SK-N-SH (cell line): ENCODE data around the gene NT5DC3. TPM values are rescaled to one million over a fixed set of nuclear protein-coding genes. Genes with fewer than 3 reads are reported as not detected.
A peak's percentile ranks its signal among the peaks of the same experiment; 100 is the strongest.

Experiments
- CTCF ChIA-PET: fragments of 300-600, 350-600 bp; formaldehyde crosslinking; extraction: SDS; loops from one replicate; lab custom pipeline; 2021; lab: Yijun Ruan, JAX
- POLR2A ChIA-PET: fragments of 350-600 bp; sonication (Branson Sonifier 250); formaldehyde crosslinking; extraction: SDS; loops from one replicate; lab custom pipeline; 2020; ENCODE audit warnings: antibody characterized with exemption, inconsistent platforms; lab: Yijun Ruan, JAX
- DNase-seq: peaks from one replicate; pipeline ENCODE4 v3.0.0; 2012
- H2AFZ ChIP-seq: fragments of 200-600 bp; sonication (generic); 2 replicates; pipeline ENCODE4 v1.8.1; 2016; ENCODE audit warnings: antibody characterized with exemption, mild to moderate bottlenecking, low read depth
- H3F3A ChIP-seq: fragments of 200-600 bp; sonication (generic); replicated peaks from 2 replicates; pipeline ENCODE3; 2016; ENCODE audit warnings: antibody characterized with exemption, mild to moderate bottlenecking; ENCODE audit not compliant: insufficient read depth
- H3K27ac ChIP-seq, 2 experiments: fragments of 200-500 bp in 1 of 2; fragments of 200-600 bp in 1 of 2; sonication (Bioruptor generic) in 1 of 2; sonication (generic), shearing (Covaris generic) in 1 of 2; 2 replicates each; pipeline versions ENCODE4 v1.5.1 to v1.6.1; 2014 to 2016; ENCODE audit warnings: low read depth in 2 of 2, inconsistent platforms in 1 of 2, low read length in 1 of 2, mild to moderate bottlenecking in 1 of 2, mixed read lengths in 1 of 2
- H3K27me3 ChIP-seq: fragments of 200-600 bp; sonication (generic), shearing (Covaris generic); 2 replicates; pipeline ENCODE4 v1.6.1; 2016; ENCODE audit warnings: mixed run types; ENCODE audit not compliant: insufficient read depth
- H3K36me3 ChIP-seq, 2 experiments: fragments of 200-500 bp in 1 of 2; fragments of 200-600 bp in 1 of 2; sonication (Bioruptor generic) in 1 of 2; sonication (generic) in 1 of 2; replicated peaks in 1 of 2; 2 replicates each; pipeline versions ENCODE3 to v1.5.1; 2014 to 2016; ENCODE audit warnings: low read length in 1 of 2, mild to moderate bottlenecking in 1 of 2; ENCODE audit not compliant: insufficient read depth in 2 of 2, control insufficient read depth in 1 of 2
- H3K4me1 ChIP-seq, 2 experiments: fragments of 200-500 bp in 1 of 2; fragments of 200-600 bp in 1 of 2; sonication (Bioruptor generic) in 1 of 2; sonication (generic), shearing (Covaris generic) in 1 of 2; 2 replicates each; pipeline versions ENCODE4 v1.5.1 to v1.6.1; 2014 to 2016; ENCODE audit warnings: low read depth in 1 of 2, low read length in 1 of 2, mixed run types in 1 of 2; ENCODE audit not compliant: insufficient read depth in 2 of 2, control insufficient read depth in 1 of 2
- H3K4me2 ChIP-seq: fragments of 200-600 bp; sonication (generic), shearing (Covaris generic); 2 replicates; pipeline ENCODE4 v1.6.1; 2017; ENCODE audit warnings: mixed run types
- H3K4me3 ChIP-seq, 2 experiments: fragments of 200-500 bp in 1 of 2; fragments of 200-600 bp in 1 of 2; sonication (Bioruptor generic) in 1 of 2; sonication (generic), shearing (Covaris generic) in 1 of 2; 2 replicates each; pipeline versions ENCODE4 v1.5.1 to v1.8.1; 2014 to 2016; ENCODE audit warnings: low read depth in 2 of 2, inconsistent platforms in 1 of 2, low read length in 1 of 2, mild to moderate bottlenecking in 1 of 2, mixed read lengths in 1 of 2, moderate library complexity in 1 of 2
- H3K79me2 ChIP-seq: fragments of 200-600 bp; sonication (generic); 2 replicates; pipeline ENCODE4 v1.8.1; 2017; ENCODE audit warnings: mild to moderate bottlenecking; ENCODE audit not compliant: insufficient read depth
- H3K9ac ChIP-seq: fragments of 200-600 bp; sonication (generic); 2 replicates; pipeline ENCODE4 v1.6.1; 2017; ENCODE audit warnings: mixed run types
- H3K9me2 ChIP-seq: fragments of 200-600 bp; sonication (generic); 2 replicates; pipeline ENCODE4 v1.6.1; 2017; ENCODE audit warnings: mixed run types
- H3K9me3 ChIP-seq: fragments of 200-600 bp; sonication (generic); 2 replicates; pipeline ENCODE4 v1.6.1; 2017; ENCODE audit warnings: mixed run types, mild to moderate bottlenecking, moderate library complexity
- H4K20me1 ChIP-seq: fragments of 200-600 bp; sonication (generic); 2 replicates; pipeline ENCODE4 v1.6.1; 2017; ENCODE audit warnings: mild to moderate bottlenecking, mixed run types; ENCODE audit not compliant: insufficient read depth
- EP300 ChIP-seq, 2 experiments: IDR thresholded peaks; 2 replicates each; pipeline versions ENCODE4 v1.4.0 to v1.6.1; 2012; ENCODE audit warnings: borderline replicate concordance in 1 of 2, low read depth in 1 of 2, low read length in 1 of 2
- GABPA ChIP-seq: IDR thresholded peaks from 2 replicates; pipeline ENCODE4 v1.4.0; 2012; ENCODE audit warnings: low read depth, mild to moderate bottlenecking
- MXI1 ChIP-seq: IDR thresholded peaks from 2 replicates; pipeline ENCODE4 v1.6.1; 2012; ENCODE audit warnings: mild to moderate bottlenecking, low read depth, low read length, improper control_type of control experiment
- RAD21 ChIP-seq: IDR thresholded peaks from 2 replicates; pipeline ENCODE4 v1.6.1; 2012; ENCODE audit warnings: mild to moderate bottlenecking, low read length
- SIN3A ChIP-seq: IDR thresholded peaks from 2 replicates; pipeline ENCODE4 v1.6.1; 2012; ENCODE audit warnings: low read depth, mild to moderate bottlenecking, low read length, moderate library complexity, borderline replicate concordance
- SMC3 ChIP-seq: IDR thresholded peaks from 2 replicates; pipeline ENCODE4 v1.6.1; 2012; ENCODE audit warnings: low read depth, low read length, improper control_type of control experiment
- TAF1 ChIP-seq: IDR thresholded peaks from 2 replicates; pipeline ENCODE4 v1.6.1; 2012; ENCODE audit warnings: low read depth, mild to moderate bottlenecking, low read length, moderate library complexity, borderline replicate concordance
- WGBS: methylation state at CpG from one replicate; pipeline ENCODE4 v1.1.6; 2017; ENCODE audit warnings: low lambda C conversion rate; 5-methylcytosine and 5-hydroxymethylcytosine counted together
- polyA plus RNA-seq, 3 experiments: library from polyadenylated mRNA; depleted of rRNA; stranded (reverse); fragments of >200 nt; gene quantifications; 2 replicates each; pipeline ENCODE4 v1.2.3, GENCODE V29; 2012
- TF ChIP-seq, protein P1 (sequence below): fragments of 150-350 bp; IDR thresholded peaks from 2 replicates; pipeline ENCODE4 v1.6.1; 2017; ENCODE audit warnings: antibody characterized with exemption, low read length, low read depth, borderline replicate concordance
- TF ChIP-seq, protein P2 (sequence below): IDR thresholded peaks from 2 replicates; pipeline ENCODE4 v1.4.0; 2012; ENCODE audit warnings: low read depth
- TF ChIP-seq, protein P3 (sequence below): IDR thresholded peaks from 2 replicates; pipeline ENCODE4 v1.4.0; 2012; ENCODE audit warnings: low read depth, borderline replicate concordance
- TF ChIP-seq, protein P4 (sequence below): fragments of 200-600 bp; sonication (generic); IDR thresholded peaks from 2 replicates; pipeline ENCODE4 v1.6.1; 2017; ENCODE audit warnings: antibody characterized with exemption, mild to moderate bottlenecking, moderate library complexity

The NT5DC3 gene
- polyA plus RNA-seq, 1 of the 3 experiments (the other 2 are of a cell fraction): 11.0 TPM

DNA sequence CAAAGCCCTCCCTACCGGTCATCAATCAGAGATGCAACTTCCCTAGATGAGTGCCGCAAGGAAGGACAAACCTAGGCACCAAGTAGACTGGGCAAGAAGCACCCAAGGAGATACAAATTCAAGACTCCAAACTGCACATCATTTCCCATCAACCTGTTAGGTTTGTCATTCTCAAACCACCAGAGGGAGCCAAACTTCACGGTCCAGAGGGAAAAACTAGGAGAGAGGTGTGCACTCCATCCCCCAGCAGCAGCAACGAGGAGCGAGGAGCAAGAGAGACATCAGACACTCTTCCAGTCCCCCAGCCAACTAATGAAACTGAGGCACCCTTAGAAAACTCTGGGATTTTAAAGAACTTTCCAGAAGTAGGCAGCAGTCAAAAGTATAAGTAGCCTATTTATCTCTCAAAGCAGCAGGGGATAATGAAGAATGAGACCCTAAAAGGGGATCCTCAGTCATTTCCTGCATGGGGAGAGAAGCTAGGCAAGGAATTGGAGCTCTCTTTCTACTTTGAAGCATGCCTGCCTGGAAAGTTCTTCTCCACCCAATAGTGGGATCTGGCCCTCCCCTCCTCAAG, 37.0 kb upstream of the NT5DC3 start:
- POLR2A ChIA-PET: no interaction called here
- Histone ChIP-seq H2AFZ (no peak overlapping the region), H3K4me2 (0 out of 2 replicates have a peak overlapping the region, but pooled peaks have one; percentile 28)

DNA sequence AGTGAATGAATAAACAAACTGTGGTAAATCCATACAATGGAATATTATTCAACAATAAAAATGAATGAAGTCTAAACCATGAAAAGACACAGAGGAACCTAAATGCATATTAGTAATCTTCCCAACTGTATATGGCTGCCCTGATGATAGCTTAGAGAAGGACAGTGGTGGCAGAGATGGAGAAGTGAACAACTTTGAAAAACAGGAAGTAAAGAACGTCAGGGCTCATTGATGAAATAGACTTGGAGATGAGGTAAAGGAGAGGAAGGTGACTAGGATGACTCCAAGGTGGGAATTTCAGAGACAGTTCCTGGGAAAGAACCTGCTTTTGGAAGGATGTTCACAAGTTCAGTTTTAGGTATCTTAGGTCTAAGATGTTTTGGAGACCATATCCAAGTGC, 36.3 kb upstream of the NT5DC3 start:
- Histone ChIP-seq H3K27ac (no peak overlapping the region), H3K36me3 (no peaks in the 10 kb centered on the region), H3K4me1 (peaks cover 0 to 7% of the 10 kb centered on the region in 2 experiments; a peak in 2 of 4 replicates), H3K4me2 (no peak overlapping the region), H3K9me3 (no peaks in the 10 kb centered on the region), H3K9ac (no peak overlapping the region), H2AFZ (no peak overlapping the region), H4K20me1 (no peaks in the 10 kb centered on the region), H3K79me2 (no peaks in the 10 kb centered on the region), H3F3A (no peaks in the 10 kb centered on the region), H3K27me3 (no peaks in the 10 kb centered on the region), H3K9me2 (no peaks in the 10 kb centered on the region), H3K4me3 (no peak overlapping the region)
- TF ChIP-seq SIN3A: no peak
- TF ChIP-seq, protein P1, sequence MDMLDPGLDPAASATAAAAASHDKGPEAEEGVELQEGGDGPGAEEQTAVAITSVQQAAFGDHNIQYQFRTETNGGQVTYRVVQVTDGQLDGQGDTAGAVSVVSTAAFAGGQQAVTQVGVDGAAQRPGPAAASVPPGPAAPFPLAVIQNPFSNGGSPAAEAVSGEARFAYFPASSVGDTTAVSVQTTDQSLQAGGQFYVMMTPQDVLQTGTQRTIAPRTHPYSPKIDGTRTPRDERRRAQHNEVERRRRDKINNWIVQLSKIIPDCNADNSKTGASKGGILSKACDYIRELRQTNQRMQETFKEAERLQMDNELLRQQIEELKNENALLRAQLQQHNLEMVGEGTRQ: no peak
- TF ChIP-seq EP300 (IDR thresholded peaks at IDR 0.05; ENCODE audit: borderline replicate concordance in 1 of 2, low read depth in 1 of 2, low read length in 1 of 2): no peak
- no peak for TF ChIP-seq GABPA
- TF ChIP-seq TAF1: no peak
- ChIA-PET CTCF (interaction anchor here (0.6 to 4.5 kb wide), 10 partner anchors 11 to 1789 kb away, joined by 3 to 28 read pairs (median 4); no protein-coding TSS in a partner anchor), POLR2A (no interaction called here)
- no peak for DNase-seq
- WGBS: 90% methylated on average over 1 of the region's 1 CpG

More for the DNA sequence above, 37.0 kb upstream of the NT5DC3 start:
- H4K20me1 ChIP-seq: no peaks in the 10 kb centered on the region
- CTCF ChIA-PET: interaction anchor here (0.6 to 4.5 kb wide), 19 partner anchors 9 to 1788 kb away, joined by 3 to 28 read pairs (median 3); no protein-coding TSS in a partner anchor
- no peaks in the 10 kb centered on the region for H3K9me2 ChIP-seq
- H3K9me3 ChIP-seq: no peaks in the 10 kb centered on the region
- DNase-seq: peak; percentile 66
- no peaks in the 10 kb centered on the region for H3K79me2 ChIP-seq
- TF ChIP-seq MXI1: peak; percentile 45; the same call in 1 of the 2 replicates
- TF ChIP-seq RAD21: peak; percentile 90
- TF ChIP-seq, protein P2, sequence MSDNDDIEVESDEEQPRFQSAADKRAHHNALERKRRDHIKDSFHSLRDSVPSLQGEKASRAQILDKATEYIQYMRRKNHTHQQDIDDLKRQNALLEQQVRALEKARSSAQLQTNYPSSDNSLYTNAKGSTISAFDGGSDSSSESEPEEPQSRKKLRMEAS: peak; percentile 50; the same call in 1 of the 2 replicates
- TF ChIP-seq, protein P3, sequence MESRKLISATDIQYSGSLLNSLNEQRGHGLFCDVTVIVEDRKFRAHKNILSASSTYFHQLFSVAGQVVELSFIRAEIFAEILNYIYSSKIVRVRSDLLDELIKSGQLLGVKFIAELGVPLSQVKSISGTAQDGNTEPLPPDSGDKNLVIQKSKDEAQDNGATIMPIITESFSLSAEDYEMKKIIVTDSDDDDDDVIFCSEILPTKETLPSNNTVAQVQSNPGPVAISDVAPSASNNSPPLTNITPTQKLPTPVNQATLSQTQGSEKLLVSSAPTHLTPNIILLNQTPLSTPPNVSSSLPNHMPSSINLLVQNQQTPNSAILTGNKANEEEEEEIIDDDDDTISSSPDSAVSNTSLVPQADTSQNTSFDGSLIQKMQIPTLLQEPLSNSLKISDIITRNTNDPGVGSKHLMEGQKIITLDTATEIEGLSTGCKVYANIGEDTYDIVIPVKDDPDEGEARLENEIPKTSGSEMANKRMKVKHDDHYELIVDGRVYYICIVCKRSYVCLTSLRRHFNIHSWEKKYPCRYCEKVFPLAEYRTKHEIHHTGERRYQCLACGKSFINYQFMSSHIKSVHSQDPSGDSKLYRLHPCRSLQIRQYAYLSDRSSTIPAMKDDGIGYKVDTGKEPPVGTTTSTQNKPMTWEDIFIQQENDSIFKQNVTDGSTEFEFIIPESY: no peak
- TF ChIP-seq, protein P4, sequence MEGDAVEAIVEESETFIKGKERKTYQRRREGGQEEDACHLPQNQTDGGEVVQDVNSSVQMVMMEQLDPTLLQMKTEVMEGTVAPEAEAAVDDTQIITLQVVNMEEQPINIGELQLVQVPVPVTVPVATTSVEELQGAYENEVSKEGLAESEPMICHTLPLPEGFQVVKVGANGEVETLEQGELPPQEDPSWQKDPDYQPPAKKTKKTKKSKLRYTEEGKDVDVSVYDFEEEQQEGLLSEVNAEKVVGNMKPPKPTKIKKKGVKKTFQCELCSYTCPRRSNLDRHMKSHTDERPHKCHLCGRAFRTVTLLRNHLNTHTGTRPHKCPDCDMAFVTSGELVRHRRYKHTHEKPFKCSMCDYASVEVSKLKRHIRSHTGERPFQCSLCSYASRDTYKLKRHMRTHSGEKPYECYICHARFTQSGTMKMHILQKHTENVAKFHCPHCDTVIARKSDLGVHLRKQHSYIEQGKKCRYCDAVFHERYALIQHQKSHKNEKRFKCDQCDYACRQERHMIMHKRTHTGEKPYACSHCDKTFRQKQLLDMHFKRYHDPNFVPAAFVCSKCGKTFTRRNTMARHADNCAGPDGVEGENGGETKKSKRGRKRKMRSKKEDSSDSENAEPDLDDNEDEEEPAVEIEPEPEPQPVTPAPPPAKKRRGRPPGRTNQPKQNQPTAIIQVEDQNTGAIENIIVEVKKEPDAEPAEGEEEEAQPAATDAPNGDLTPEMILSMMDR: peak; percentile 81
- peak; percentile 84 for TF ChIP-seq SMC3
- 5% methylated on average over 5 of the region's 5 CpGs for WGBS
- no peaks in the 10 kb centered on the region for H3K36me3 ChIP-seq
- no peaks in the 10 kb centered on the region for H3F3A ChIP-seq
- H3K4me1 ChIP-seq: peaks cover 0 to 7% of the 10 kb centered on the region in 2 experiments; a peak in 2 of 4 replicates
- H3K27me3 ChIP-seq: no peaks in the 10 kb centered on the region
- H3K4me3 ChIP-seq: no peak overlapping the region; a peak in 1 of 4 replicates
- H3K27ac ChIP-seq: no peak overlapping the region
- no peak overlapping the region for H3K9ac ChIP-seq
